Natural killer cell (primary cell): ENCODE results near the gene GALNT17. TPM values are rescaled to one million over a fixed set of nuclear protein-coding genes. Genes with fewer than 3 reads are reported as not detected.

Source experiments
- ATAC-seq, 3 donors: fragments of 150-1000 bp in 2 of 3; fragments of 200-7000 bp in 1 of 3; cut with Tn5 transposase; 1 replicate in 1 of 3; 2 replicates in 2 of 3; pipeline ENCODE4 v1.10.0; 2021; ENCODE audit warnings: mild to moderate bottlenecking in 2 of 3, moderate library complexity in 2 of 3
- DNase-seq, 2 donors: peaks; one replicate each; pipeline versions ENCODE4 v3.0.0 to v3.0.0-alpha.2; 2013 to 2021; ENCODE audit warnings: mixed read lengths in 1 of 2
- H3K27ac ChIP-seq: one replicate; pipeline ENCODE4 v1.5.1; 2013; ENCODE audit warnings: mild to moderate bottlenecking, low read length
- H3K27me3 ChIP-seq: one replicate; pipeline ENCODE4 v1.6.1; 2013; ENCODE audit warnings: low read length; ENCODE audit not compliant: control insufficient read depth, insufficient read depth
- H3K36me3 ChIP-seq: one replicate; pipeline ENCODE4 v1.6.1; 2013; ENCODE audit warnings: low read length; ENCODE audit not compliant: control insufficient read depth, insufficient read depth
- H3K4me1 ChIP-seq: one replicate; pipeline ENCODE4 v1.6.1; 2013; ENCODE audit warnings: low read length; ENCODE audit not compliant: control insufficient read depth, insufficient read depth
- H3K4me3 ChIP-seq: one replicate; pipeline ENCODE4 v1.5.1; 2013; ENCODE audit warnings: low read length
- H3K9me3 ChIP-seq: one replicate; pipeline ENCODE4 v1.6.1; 2013; ENCODE audit warnings: low read length; ENCODE audit not compliant: control insufficient read depth, insufficient read depth
- H3K27ac Mint-ChIP-seq, 2 donors: one replicate each; pipeline ENCODE4 v1.8.0; 2022; ENCODE audit warnings: mild to moderate bottlenecking in 2 of 2, mixed read lengths in 2 of 2, moderate library complexity in 1 of 2
- H3K27me3 Mint-ChIP-seq, 2 donors: one replicate each; pipeline ENCODE4 v1.8.0; 2022; ENCODE audit warnings: low read depth in 2 of 2, mixed read lengths in 2 of 2
- H3K36me3 Mint-ChIP-seq: one replicate; pipeline ENCODE4 v1.8.0; 2022; ENCODE audit warnings: mixed read lengths
- H3K4me1 Mint-ChIP-seq, 2 donors: one replicate each; pipeline ENCODE4 v1.8.0; 2022; ENCODE audit warnings: mixed read lengths in 2 of 2
- H3K4me3 Mint-ChIP-seq: one replicate; pipeline ENCODE4 v1.8.0; 2022; ENCODE audit warnings: mild to moderate bottlenecking, moderate library complexity, mixed read lengths
- H3K9me3 Mint-ChIP-seq, 2 donors: one replicate each; pipeline ENCODE4 v1.8.0; 2022; ENCODE audit warnings: mixed read lengths in 2 of 2
- WGBS: methylation state at CpG from one replicate; pipeline ENCODE4 v1.1.7; 2013; ENCODE audit warnings: missing lambda C conversion rate; ENCODE audit not compliant: insufficient coverage; 5-methylcytosine and 5-hydroxymethylcytosine counted together
- intact Hi-C: fragments of 100-400 bp; cut with micrococcal nuclease; formaldehyde crosslinking; loops from one replicate; pipeline ENCODE4 v1.14.2; 2022
- total RNA-seq, 4 donors: library from RNA; stranded (reverse); fragments of 120-200 nt in 1 of 4; gene quantifications; one replicate each; pipeline versions ENCODE4 v1.2.3 to v1.2.4, GENCODE V29; 2013 to 2022
- TF ChIP-seq, protein P1 (sequence below): fragments of 200-600 bp; IDR thresholded peaks from one replicate; pipeline ENCODE4 v1.8.0; 2022; ENCODE audit warnings: antibody characterized with exemption

Gene GALNT17
- total RNA-seq, 3 donors from 2014 or later (not counting 1 experiment from before 2014, with no cell fraction given) = not detected

DNA sequence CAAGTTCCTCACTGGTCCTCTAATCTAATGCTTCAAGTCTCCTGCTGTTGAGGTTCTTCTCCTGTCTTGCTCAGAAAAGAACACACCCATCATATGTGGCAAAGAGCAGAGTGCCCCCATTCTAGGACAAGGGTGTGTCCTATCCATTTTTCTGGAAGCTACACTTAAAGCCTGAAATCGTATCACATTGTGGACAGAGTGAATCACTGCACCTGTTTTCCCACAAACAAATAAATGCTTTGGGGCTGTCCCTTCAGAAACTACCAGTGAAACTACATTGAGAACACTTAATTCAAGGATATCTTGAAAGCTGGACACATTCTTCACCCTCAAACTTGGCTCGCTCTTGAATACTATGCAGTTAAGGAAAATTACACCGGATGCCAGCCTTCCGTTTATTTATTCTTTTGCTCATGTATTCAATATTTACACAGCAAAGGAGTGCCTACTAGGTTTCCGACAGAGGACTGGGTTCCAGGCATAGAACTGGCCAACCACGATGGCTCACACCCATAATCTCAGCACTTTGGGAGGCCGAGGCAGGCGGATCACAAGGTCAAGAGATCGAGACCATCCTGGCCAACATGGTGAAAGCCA is 473.0 kb downstream of the GALNT17 start:
- no peak overlapping the region for H3K27ac Mint-ChIP-seq
- 94% methylated on average over 9 of the region's 9 CpGs for WGBS
- H3K36me3 Mint-ChIP-seq = no peaks in the 10 kb centered on the region
- Histone ChIP-seq H3K27me3 (no peaks in the 10 kb centered on the region), H3K4me3 (no peak overlapping the region), H3K4me1 (no peaks in the 10 kb centered on the region), H3K27ac (no peak overlapping the region), H3K36me3 (no peaks in the 10 kb centered on the region), H3K9me3 (no peaks in the 10 kb centered on the region)
- no peak overlapping the region for H3K4me3 Mint-ChIP-seq
- TF ChIP-seq, protein P1, sequence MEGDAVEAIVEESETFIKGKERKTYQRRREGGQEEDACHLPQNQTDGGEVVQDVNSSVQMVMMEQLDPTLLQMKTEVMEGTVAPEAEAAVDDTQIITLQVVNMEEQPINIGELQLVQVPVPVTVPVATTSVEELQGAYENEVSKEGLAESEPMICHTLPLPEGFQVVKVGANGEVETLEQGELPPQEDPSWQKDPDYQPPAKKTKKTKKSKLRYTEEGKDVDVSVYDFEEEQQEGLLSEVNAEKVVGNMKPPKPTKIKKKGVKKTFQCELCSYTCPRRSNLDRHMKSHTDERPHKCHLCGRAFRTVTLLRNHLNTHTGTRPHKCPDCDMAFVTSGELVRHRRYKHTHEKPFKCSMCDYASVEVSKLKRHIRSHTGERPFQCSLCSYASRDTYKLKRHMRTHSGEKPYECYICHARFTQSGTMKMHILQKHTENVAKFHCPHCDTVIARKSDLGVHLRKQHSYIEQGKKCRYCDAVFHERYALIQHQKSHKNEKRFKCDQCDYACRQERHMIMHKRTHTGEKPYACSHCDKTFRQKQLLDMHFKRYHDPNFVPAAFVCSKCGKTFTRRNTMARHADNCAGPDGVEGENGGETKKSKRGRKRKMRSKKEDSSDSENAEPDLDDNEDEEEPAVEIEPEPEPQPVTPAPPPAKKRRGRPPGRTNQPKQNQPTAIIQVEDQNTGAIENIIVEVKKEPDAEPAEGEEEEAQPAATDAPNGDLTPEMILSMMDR = no peak
- H3K4me1 Mint-ChIP-seq = no peaks in the 10 kb centered on the region
- DNase-seq = no peak
- intact Hi-C loops = no loop called here
- no peaks in the 10 kb centered on the region for H3K27me3 Mint-ChIP-seq
- no peak for ATAC-seq
- peaks cover 13 to 21% of the 10 kb centered on the region in 2 donors for H3K9me3 Mint-ChIP-seq

DNA sequence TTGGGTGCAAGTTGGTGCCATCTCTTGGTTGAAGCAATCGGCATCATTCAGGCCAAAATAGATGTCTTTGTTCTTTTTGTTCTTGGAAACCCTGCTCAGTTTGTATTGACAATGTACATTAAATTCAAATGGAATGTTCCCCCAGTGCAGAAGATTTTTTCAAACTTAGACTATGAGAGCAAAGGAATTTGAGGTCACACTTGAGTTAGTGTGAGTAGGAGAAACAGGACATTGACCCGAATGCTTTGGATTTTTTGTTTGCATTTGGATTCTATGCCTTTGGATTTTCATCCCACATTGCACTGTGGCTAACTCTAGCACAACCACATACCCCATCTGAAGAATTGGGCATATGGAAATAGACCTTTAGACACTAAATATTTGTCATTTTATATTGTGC is 480.0 kb downstream of the GALNT17 start:
- Histone ChIP-seq H3K4me1 (no peaks in the 10 kb centered on the region), H3K27ac (no peak overlapping the region), H3K4me3 (no peak overlapping the region), H3K27me3 (no peaks in the 10 kb centered on the region), H3K9me3 (no peaks in the 10 kb centered on the region), H3K36me3 (no peaks in the 10 kb centered on the region)
- intact Hi-C loops = no loop called here
- H3K9me3 Mint-ChIP-seq = peaks cover 12 to 20% of the 10 kb centered on the region in 2 donors
- WGBS = 94% methylated on average over 1 of the region's 2 CpGs
- no peak for ATAC-seq
- no peak for DNase-seq
- TF ChIP-seq, protein P1 = no peak
- no peaks in the 10 kb centered on the region for H3K4me1 Mint-ChIP-seq
- no peaks in the 10 kb centered on the region for H3K36me3 Mint-ChIP-seq
- no peaks in the 10 kb centered on the region for H3K27me3 Mint-ChIP-seq
- H3K27ac Mint-ChIP-seq = no peak overlapping the region
- H3K4me3 Mint-ChIP-seq = no peak overlapping the region

DNA sequence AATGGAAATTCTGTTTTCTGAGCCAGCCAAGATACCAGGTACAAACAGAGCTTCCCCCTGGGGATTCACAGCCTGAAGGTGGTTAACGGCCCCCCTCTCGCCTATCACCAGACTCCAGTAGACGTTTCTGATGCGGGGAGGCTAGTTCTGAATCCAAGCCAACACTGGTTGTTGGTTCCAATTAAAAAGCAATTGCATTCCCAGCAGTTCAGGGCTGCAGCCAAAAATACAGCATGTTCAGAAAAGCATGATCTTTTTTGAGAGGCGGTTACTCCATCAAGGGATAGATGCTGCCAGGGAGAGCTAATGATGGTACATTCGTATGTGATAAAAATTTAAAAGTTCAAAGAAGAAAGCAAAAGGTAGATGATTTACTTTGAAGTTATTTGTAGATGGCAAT is 481.0 kb downstream of the GALNT17 start:
- DNase-seq (no peak), ATAC-seq (no peak)
- H3K4me3 ChIP-seq = no peak overlapping the region
- Mint-ChIP-seq H3K27ac (no peak overlapping the region), H3K4me3 (no peak overlapping the region), H3K36me3 (no peaks in the 10 kb centered on the region), H3K4me1 (no peaks in the 10 kb centered on the region), H3K27me3 (no peaks in the 10 kb centered on the region), H3K9me3 (peaks cover 12 to 17% of the 10 kb centered on the region in 2 donors)
- H3K27ac ChIP-seq = no peak overlapping the region
- 69% methylated on average over 6 of the region's 6 CpGs for WGBS
- H3K9me3 ChIP-seq = no peaks in the 10 kb centered on the region
- TF ChIP-seq, protein P1 = no peak
- H3K27me3 ChIP-seq = no peaks in the 10 kb centered on the region
- H3K4me1 ChIP-seq = no peaks in the 10 kb centered on the region
- intact Hi-C loops = no loop called here
- H3K36me3 ChIP-seq = no peaks in the 10 kb centered on the region

DNA sequence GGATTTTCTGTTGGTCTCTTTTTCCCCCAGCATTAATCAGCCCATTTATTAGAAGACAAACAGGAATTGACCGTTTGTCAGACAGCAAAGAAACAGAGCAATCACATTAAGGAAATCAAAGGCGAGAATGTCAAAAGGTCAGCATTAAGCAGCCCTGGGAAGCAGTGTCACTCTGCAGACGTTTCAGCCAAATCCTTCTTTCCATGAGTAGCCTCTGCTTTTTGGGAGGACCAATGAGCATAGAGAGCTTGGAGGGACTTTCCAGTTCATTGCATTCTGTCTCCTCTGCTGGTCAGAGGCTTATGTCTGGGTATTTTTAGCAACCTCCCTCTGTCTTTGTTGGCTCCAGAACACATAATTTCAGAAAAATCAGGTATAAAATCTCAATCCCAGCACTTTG is 481.4 kb downstream of the GALNT17 start:
- no peaks in the 10 kb centered on the region for H3K36me3 Mint-ChIP-seq
- no peaks in the 10 kb centered on the region for H3K27me3 Mint-ChIP-seq
- H3K36me3 ChIP-seq = no peaks in the 10 kb centered on the region
- ATAC-seq = no peak
- H3K4me3 Mint-ChIP-seq = no peak overlapping the region
- H3K4me3 ChIP-seq = no peak overlapping the region
- no peaks in the 10 kb centered on the region for H3K27me3 ChIP-seq
- H3K4me1 ChIP-seq = no peaks in the 10 kb centered on the region
- no peak overlapping the region for H3K27ac ChIP-seq
- no peaks in the 10 kb centered on the region for H3K9me3 ChIP-seq
- H3K4me1 Mint-ChIP-seq = no peaks in the 10 kb centered on the region
- H3K27ac Mint-ChIP-seq = no peak overlapping the region
- TF ChIP-seq, protein P1 = no peak
- DNase-seq = no peak
- peaks cover 9 to 16% of the 10 kb centered on the region in 2 donors for H3K9me3 Mint-ChIP-seq
- 38% methylated on average over 3 of the region's 3 CpGs for WGBS
- intact Hi-C loops = no loop called here
